ENCODE measurements around the gene ZNF695.
"Not testable (repeated sequence)": the region's sequence is repeated elsewhere in the genome, so short reads cannot be mapped to it uniquely, and the experiment has no call there.

- not testable (repeated sequence) for TF ChIP-seq POLR2A, CTCF, EP300 (IDR thresholded peaks at IDR 0.05)
Observed at GRCh38 chr1:247004081-247004480, 3.8 kb downstream of the ZNF695 start.
